HepG2 (cell line): ENCODE measurements around the gene CABP4. TPM values are rescaled to one million over a fixed set of nuclear protein-coding genes. Genes with fewer than 3 reads are reported as not detected.
A peak's percentile ranks its signal among the peaks of the same experiment; 100 is the strongest.

ENCODE experiments used
- ATF2 ChIP-seq: sonication (generic); formaldehyde crosslinking; IDR thresholded peaks from 2 replicates; pipeline ENCODE4 v1.4.0; 2020; ENCODE audit warnings: missing genetic modification reagents
- ATF6 ChIP-seq: sonication (generic); formaldehyde crosslinking; conservative IDR thresholded peaks from 2 replicates; pipeline ENCODE4 v1.4.0; 2020; ENCODE audit warnings: missing genetic modification reagents
- DRAP1 ChIP-seq: IDR thresholded peaks from 2 replicates; pipeline ENCODE4 v1.6.1; 2016; ENCODE audit warnings: missing genetic modification reagents, missing compliant biosample characterization
- HIC2 ChIP-seq: sonication (generic); formaldehyde crosslinking; IDR thresholded peaks from 2 replicates; pipeline ENCODE4 v1.9.0; 2022; ENCODE audit warnings: low read depth, missing genetic modification reagents
- HNF4G ChIP-seq, 2 experiments: sonication (generic) in 1 of 2; formaldehyde crosslinking in 1 of 2; IDR thresholded peaks; 2 replicates each; pipeline versions ENCODE4 v1.4.0 to v1.6.1; 2011 to 2020; ENCODE audit warnings: borderline replicate concordance in 2 of 2, low read depth in 2 of 2, mild to moderate bottlenecking in 2 of 2, low read length in 1 of 2, missing genetic modification reagents in 1 of 2, moderate library complexity in 1 of 2
- NCOA1 ChIP-seq: sonication (generic); formaldehyde crosslinking; IDR thresholded peaks from 2 replicates; pipeline ENCODE4 v1.9.0; 2021; ENCODE audit warnings: missing genetic modification reagents
- REST ChIP-seq, 2 experiments: IDR thresholded peaks; 2 replicates each; pipeline ENCODE4 v1.6.1; 2011 to 2012; ENCODE audit warnings: low read length in 2 of 2, borderline replicate concordance in 1 of 2, low read depth in 1 of 2, mild to moderate bottlenecking in 1 of 2, moderate library complexity in 1 of 2
- SAP130 ChIP-seq: IDR thresholded peaks from 2 replicates; pipeline ENCODE4 v1.6.1; 2016; ENCODE audit warnings: low read depth
- SIX1 ChIP-seq: sonication (generic); formaldehyde crosslinking; IDR thresholded peaks from 2 replicates; pipeline ENCODE4 v1.4.0; 2020; ENCODE audit warnings: missing genetic modification reagents, borderline replicate concordance
- TGIF2 ChIP-seq: IDR thresholded peaks from 2 replicates; pipeline ENCODE4 v1.6.1; 2016; ENCODE audit warnings: control low read depth, missing compliant biosample characterization
- ZBTB1 ChIP-seq: sonication (generic); formaldehyde crosslinking; IDR thresholded peaks from 2 replicates; pipeline ENCODE4 v1.4.0; 2020; ENCODE audit warnings: missing genetic modification reagents, borderline replicate concordance
- ZFP62 ChIP-seq: sonication (generic); formaldehyde crosslinking; IDR thresholded peaks from 2 replicates; pipeline ENCODE4 v1.4.0; 2020; ENCODE audit warnings: missing genetic modification reagents
- ZKSCAN1 ChIP-seq: fragments of 150-350 bp; IDR thresholded peaks from 2 replicates; pipeline ENCODE4 v1.6.1; 2014; ENCODE audit warnings: low read length
- ZKSCAN5 ChIP-seq: sonication (generic); formaldehyde crosslinking; IDR thresholded peaks from 2 replicates; pipeline ENCODE4 v1.5.1; 2020; ENCODE audit warnings: mild to moderate bottlenecking, missing genetic modification reagents
- ZNF264 ChIP-seq: sonication (generic); formaldehyde crosslinking; IDR thresholded peaks from 2 replicates; pipeline ENCODE4 v1.4.0; 2020; ENCODE audit warnings: missing genetic modification reagents
- ZNF629 ChIP-seq: sonication (generic); formaldehyde crosslinking; conservative IDR thresholded peaks from 2 replicates; pipeline ENCODE4 v1.5.0; 2020; ENCODE audit warnings: missing genetic modification reagents
- ZNF644 ChIP-seq: IDR thresholded peaks from 2 replicates; pipeline ENCODE4 v1.6.1; 2016; ENCODE audit warnings: low read depth
- polyA plus RNA-seq, 8 experiments: library from polyadenylated mRNA; depleted of rRNA in 3 of 8; stranded (reverse) in 7 of 8; unstranded in 1 of 8; fragments of >200 nt; fragmentation: Illumina TruSeq in 4 of 8; extraction: Trizol in 4 of 8; gene quantifications; 2 replicates each; pipeline versions ENCODE4 v1.2.1 to v1.2.3, GENCODE V29; 2011 to 2016; ENCODE audit warnings: low read depth in 4 of 8, missing spikeins in 1 of 8, mixed read lengths in 1 of 8; ENCODE audit not compliant: insufficient read depth in 1 of 8
- total RNA-seq, 5 experiments: library from RNA; depleted of rRNA; stranded (reverse); fragments of >200 nt; fragmentation: Illumina TruSeq; extraction: Trizol; gene quantifications; 2 replicates each; pipeline ENCODE4 v1.2.3, GENCODE V29; 2016; ENCODE audit warnings: low read depth in 1 of 5

CABP4 gene
- total and polyA plus RNA-seq, 2 of the 13 experiments (the other 11 are each of a cell fraction or from before 2014, with no cell fraction given): not detected

GRCh38 chr11:67420646-67421429 is 34.3 kb upstream of the CABP4 start (continued):
- TF ChIP-seq REST (IDR thresholded peaks at IDR 0.05; ENCODE audit: borderline replicate concordance in 1 of 2, low read depth in 1 of 2, low read length in 2 of 2) (no peak), SIX1 (CRISPR knock-in tag) (no peak), HNF4G (IDR thresholded peaks at IDR 0.05; ENCODE audit: borderline replicate concordance, low read depth, low read length) (no peak), HNF4G (CRISPR knock-in tag; IDR thresholded peaks at IDR 0.05; ENCODE audit: borderline replicate concordance, low read depth) (peak; percentile 19; the same call in 1 of the 2 replicates), DRAP1 (peak; percentile 99), ZKSCAN1 (no peak), TGIF2 (no peak), ATF2 (CRISPR knock-in tag) (no peak), HIC2 (CRISPR knock-in tag) (no peak), ZKSCAN5 (CRISPR knock-in tag) (no peak), NCOA1 (CRISPR knock-in tag) (no peak), SAP130 (peak; percentile 64; the same call in 1 of the 2 replicates), ATF6 (CRISPR knock-in tag) (no peak), ZNF264 (CRISPR knock-in tag) (no peak), ZNF644 (CRISPR knock-in tag) (no peak), ZNF629 (CRISPR knock-in tag) (no peak), ZBTB1 (CRISPR knock-in tag) (no peak), ZFP62 (CRISPR knock-in tag) (no peak)
